A673 (cell line): ENCODE data around the gene UACA.

Experiments
- CTCF ChIP-seq: fragments of 300-800, 200-600 bp; sonication (generic); conservative IDR thresholded peaks from 2 replicates; pipeline ENCODE4 v1.5.1; 2017; ENCODE audit warnings: low read depth, mild to moderate bottlenecking, antibody characterized with exemption, low read length, moderate library complexity, mixed read lengths
- EZH2 ChIP-seq: fragments of 200-600 bp; sonication (generic); IDR thresholded peaks from 2 replicates; pipeline ENCODE4 v1.6.1; 2017; ENCODE audit warnings: borderline replicate concordance, low read depth, mild to moderate bottlenecking, mixed read lengths, antibody characterized with exemption, low read length; ENCODE audit not compliant: poor library complexity, severe bottlenecking

- TF ChIP-seq EZH2 (no peak), CTCF (no peak)
Measured at GRCh38 chr15:70714015-70714414, 49.3 kb downstream of the UACA start.
